Measurements from ENCODE around the gene DSCAML1. TPM values are rescaled to one million over a fixed set of nuclear protein-coding genes. Genes with fewer than 3 reads are reported as not detected.
"Not testable (repeated sequence)": the region's sequence is repeated elsewhere in the genome, so short reads cannot be mapped to it uniquely, and the experiment has no call there.

Gene DSCAML1
- total and polyA plus RNA-seq, 7 experiments from 2014 or later, result 0.17 to 1.3 (median 0.60) TPM; not detected in 2

DNA sequence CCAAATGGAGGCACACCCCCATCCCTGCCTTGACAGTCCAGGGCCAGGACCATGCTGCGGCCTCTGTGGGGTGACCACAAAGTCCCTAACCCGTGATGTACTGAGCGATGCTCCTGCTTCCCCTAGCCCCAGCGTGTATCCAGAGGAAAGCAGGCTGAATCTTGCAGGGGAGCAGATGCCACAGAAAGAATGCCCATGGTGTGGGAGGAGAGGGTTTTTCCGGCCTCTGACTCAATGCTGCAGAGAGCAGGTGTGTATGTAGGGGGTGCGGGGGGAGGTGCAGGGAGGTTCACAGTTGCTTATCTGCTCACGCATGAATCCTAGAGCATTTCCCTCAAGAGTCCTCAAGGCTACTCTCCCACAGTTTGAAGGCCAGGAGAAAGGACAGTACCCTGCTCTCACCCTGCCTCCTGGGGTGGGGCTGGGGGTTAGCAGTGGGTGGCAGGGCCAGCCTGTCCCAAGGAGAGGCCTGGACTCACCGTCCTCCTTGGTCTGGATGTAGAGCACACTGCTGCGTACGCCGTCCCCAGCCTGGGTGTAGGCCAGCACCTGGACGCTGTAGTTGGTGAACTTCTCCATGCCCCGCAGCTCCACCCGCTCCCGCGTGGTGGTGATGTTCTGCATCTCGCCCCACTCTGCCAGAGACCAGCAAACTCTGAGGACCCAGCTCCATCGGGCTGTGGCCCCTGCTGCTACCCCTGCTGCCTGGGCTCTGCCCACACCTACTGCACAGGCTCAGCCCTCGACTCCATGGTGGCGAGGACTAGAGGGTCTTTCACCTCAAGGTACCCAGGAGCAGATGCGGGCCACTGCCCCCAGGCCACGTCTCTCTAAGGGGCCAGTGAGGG is 338.5 kb downstream of the DSCAML1 start:
- Mint-ChIP-seq H3K4me3 (no peak overlapping the region), H3K27me3 (peaks cover 0 to 8% (median 4%) of the 10 kb centered on the region in 5 donors), H3K27ac (no peak overlapping the region), H3K4me1 (peaks cover 0 to 2% (median 0%) of the 10 kb centered on the region in 7 donors), H3K9me3 (peaks cover 0 to 18% (median 10%) of the 10 kb centered on the region in 11 donors), H3K36me3 (peaks cover 0 to 8% (median 3%) of the 10 kb centered on the region in 5 donors)
- ChIA-PET POLR2A (no interaction called here), CTCF (no interaction called here)
- intact Hi-C loops (cut with micrococcal nuclease), result no loop called here
- no peak for ATAC-seq
- no peak for DNase-seq
- Histone ChIP-seq H3K4me1 (ENCODE audit: control insufficient read depth in 2 of 2, insufficient read depth in 2 of 2, low read length in 2 of 2) (no peaks in the 10 kb centered on the region), H3K36me3 (ENCODE audit: control insufficient read depth in 2 of 3, insufficient read depth in 3 of 3, low read length in 3 of 3) (no peaks in the 10 kb centered on the region), H3K4me3 (ENCODE audit: low read length) (no peak overlapping the region), H3K9me3 (ENCODE audit: control insufficient read depth in 2 of 3, low read length in 3 of 3) (peaks cover 0 to 3% (median 0%) of the 10 kb centered on the region in 3 experiments), H3K27me3 (ENCODE audit: control insufficient read depth in 2 of 2, insufficient read depth in 2 of 2, low read length in 2 of 2) (no peaks in the 10 kb centered on the region), H3K27ac (ENCODE audit: low read depth, low read length) (no peak overlapping the region)

DNA sequence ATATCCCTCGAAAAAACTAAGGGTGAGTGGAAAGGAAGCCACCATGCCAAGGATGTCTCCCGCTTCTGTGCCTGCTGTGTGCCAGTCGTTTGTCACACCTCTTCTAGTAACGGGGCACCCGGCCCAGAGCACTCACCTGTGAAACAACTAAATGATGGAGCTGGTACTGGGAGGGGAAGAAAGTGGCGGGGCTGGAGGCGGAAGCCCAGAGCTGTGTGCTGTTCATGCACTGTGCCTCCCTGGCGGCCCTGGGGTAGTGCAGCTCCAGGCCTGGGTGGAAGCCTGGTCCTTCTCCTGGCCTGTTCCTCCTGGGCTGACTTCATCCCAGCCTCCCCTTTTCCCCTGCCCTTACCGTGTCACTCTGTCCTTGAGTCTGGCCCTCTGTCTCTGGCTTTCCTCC is 339.2 kb downstream of the DSCAML1 start:
- peaks cover 0 to 8% (median 4%) of the 10 kb centered on the region in 5 donors for H3K27me3 Mint-ChIP-seq
- CTCF ChIA-PET, result no interaction called here

DNA sequence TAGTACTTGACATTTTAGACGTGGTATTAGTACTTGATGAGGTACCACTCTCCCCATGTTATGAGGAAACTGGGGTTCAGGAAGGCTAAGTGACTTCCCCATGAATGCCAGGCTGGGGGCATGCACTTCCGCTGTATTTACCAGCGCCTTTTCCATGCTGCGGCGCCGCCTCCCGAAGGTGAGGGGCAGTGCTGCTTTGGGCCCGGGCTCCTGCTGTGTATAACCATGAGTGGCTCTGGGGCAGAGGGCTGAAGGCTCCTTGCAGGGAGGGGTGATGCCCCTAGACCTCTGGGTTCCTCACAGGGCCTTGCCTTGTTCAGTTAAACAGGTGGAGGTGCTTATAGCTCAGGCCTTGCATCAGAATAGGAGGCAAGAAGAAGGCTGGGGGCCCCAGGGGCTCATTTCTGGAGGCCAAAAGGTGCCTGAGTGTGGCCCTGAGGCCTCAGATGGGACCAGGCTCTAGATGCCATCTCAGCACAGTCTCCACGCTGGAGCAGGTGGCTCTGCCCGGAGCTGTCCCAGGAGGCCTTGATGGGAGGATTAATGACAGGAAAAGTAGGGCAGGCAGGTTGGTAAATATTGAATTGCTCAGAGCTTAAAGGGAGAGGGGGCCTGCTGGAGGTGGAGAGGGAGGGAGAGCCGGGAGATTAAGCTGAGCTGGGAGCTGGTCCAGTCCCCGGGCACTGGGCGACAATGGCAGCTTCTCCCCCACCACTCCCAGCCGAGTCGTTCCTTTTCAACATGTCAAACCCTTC is 339.8 kb downstream of the DSCAML1 start:
- Mint-ChIP-seq H3K4me3 (no peak overlapping the region), H3K27me3 (peaks cover 0 to 8% (median 4%) of the 10 kb centered on the region in 5 donors), H3K9me3 (peaks cover 0 to 29% (median 10%) of the 10 kb centered on the region in 11 donors), H3K4me1 (peaks cover 0 to 2% (median 0%) of the 10 kb centered on the region in 7 donors), H3K27ac (no peak overlapping the region), H3K36me3 (peaks cover 0 to 8% (median 3%) of the 10 kb centered on the region in 5 donors)
- Histone ChIP-seq H3K27ac (ENCODE audit: low read depth, low read length) (no peak overlapping the region), H3K4me1 (ENCODE audit: control insufficient read depth in 2 of 2, insufficient read depth in 2 of 2, low read length in 2 of 2) (no peaks in the 10 kb centered on the region), H3K36me3 (ENCODE audit: control insufficient read depth in 2 of 3, insufficient read depth in 3 of 3, low read length in 3 of 3) (no peaks in the 10 kb centered on the region), H3K27me3 (ENCODE audit: control insufficient read depth in 2 of 2, insufficient read depth in 2 of 2, low read length in 2 of 2) (no peaks in the 10 kb centered on the region), H3K4me3 (ENCODE audit: low read length) (no peak overlapping the region), H3K9me3 (ENCODE audit: control insufficient read depth in 2 of 3, low read length in 3 of 3) (peaks cover 0 to 3% (median 0%) of the 10 kb centered on the region in 3 experiments)
- ATAC-seq (no peak), DNase-seq (no peak)
- ChIA-PET CTCF (no interaction called here), POLR2A (no interaction called here)
- intact Hi-C loops (cut with micrococcal nuclease), result no loop called here

More for the DNA sequence above, 339.2 kb downstream of the DSCAML1 start:
- H3K27me3 ChIP-seq (ENCODE audit: control insufficient read depth in 2 of 2, insufficient read depth in 2 of 2, low read length in 2 of 2), result no peaks in the 10 kb centered on the region
- Mint-ChIP-seq H3K4me3 (no peak overlapping the region), H3K27ac (no peak overlapping the region), H3K9me3 (peaks cover 0 to 23% (median 10%) of the 10 kb centered on the region in 11 donors), H3K4me1 (peaks cover 0 to 2% (median 0%) of the 10 kb centered on the region in 7 donors), H3K36me3 (peaks cover 0 to 8% (median 3%) of the 10 kb centered on the region in 5 donors)
- POLR2A ChIA-PET, result no interaction called here
- peaks cover 0 to 3% (median 0%) of the 10 kb centered on the region in 3 experiments for H3K9me3 ChIP-seq (ENCODE audit: control insufficient read depth in 2 of 3, low read length in 3 of 3)
- DNase-seq, result no peak
- H3K4me1 ChIP-seq (ENCODE audit: control insufficient read depth in 2 of 2, insufficient read depth in 2 of 2, low read length in 2 of 2), result no peaks in the 10 kb centered on the region
- H3K4me3 ChIP-seq (ENCODE audit: low read length), result no peak overlapping the region
- no peaks in the 10 kb centered on the region for H3K36me3 ChIP-seq (ENCODE audit: control insufficient read depth in 2 of 3, insufficient read depth in 3 of 3, low read length in 3 of 3)
- intact Hi-C loops (cut with micrococcal nuclease), result no loop called here
- no peak for ATAC-seq
- H3K27ac ChIP-seq (ENCODE audit: low read depth, low read length), result no peak overlapping the region

DNA sequence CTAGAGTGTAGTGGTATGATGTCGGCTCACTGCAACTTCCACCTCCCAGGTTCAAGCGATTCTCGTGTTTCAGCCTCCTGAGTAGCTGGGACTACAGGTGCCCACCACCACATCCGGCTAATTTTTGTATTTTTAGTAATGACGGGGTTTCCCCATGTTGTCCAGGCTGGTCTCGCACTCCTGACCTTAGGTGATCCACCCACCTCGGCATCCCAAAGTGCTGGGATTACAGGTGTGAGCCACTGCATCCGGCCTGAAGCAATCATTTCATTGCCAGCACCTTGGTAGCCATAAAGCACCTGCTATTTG is 340.3 kb downstream of the DSCAML1 start:
- ATAC-seq; H3K27me3 ChIP-seq (ENCODE audit: control insufficient read depth in 2 of 2, insufficient read depth in 2 of 2, low read length in 2 of 2); H3K4me3 ChIP-seq (ENCODE audit: low read length); H3K4me1 ChIP-seq (ENCODE audit: control insufficient read depth in 2 of 2, insufficient read depth in 2 of 2, low read length in 2 of 2); CTCF ChIA-PET; intact Hi-C loops (cut with micrococcal nuclease); H3K27ac ChIP-seq (ENCODE audit: low read depth, low read length); H3K27me3 Mint-ChIP-seq; H3K36me3 ChIP-seq (ENCODE audit: control insufficient read depth in 2 of 3, insufficient read depth in 3 of 3, low read length in 3 of 3); H3K36me3 Mint-ChIP-seq; POLR2A ChIA-PET; H3K9me3 ChIP-seq (ENCODE audit: control insufficient read depth in 2 of 3, low read length in 3 of 3); H3K4me3 Mint-ChIP-seq; H3K4me1 Mint-ChIP-seq; H3K27ac Mint-ChIP-seq; DNase-seq: not testable (repeated sequence)
- peaks cover 0 to 34% (median 10%) of the 10 kb centered on the region in 11 donors for H3K9me3 Mint-ChIP-seq

DNA sequence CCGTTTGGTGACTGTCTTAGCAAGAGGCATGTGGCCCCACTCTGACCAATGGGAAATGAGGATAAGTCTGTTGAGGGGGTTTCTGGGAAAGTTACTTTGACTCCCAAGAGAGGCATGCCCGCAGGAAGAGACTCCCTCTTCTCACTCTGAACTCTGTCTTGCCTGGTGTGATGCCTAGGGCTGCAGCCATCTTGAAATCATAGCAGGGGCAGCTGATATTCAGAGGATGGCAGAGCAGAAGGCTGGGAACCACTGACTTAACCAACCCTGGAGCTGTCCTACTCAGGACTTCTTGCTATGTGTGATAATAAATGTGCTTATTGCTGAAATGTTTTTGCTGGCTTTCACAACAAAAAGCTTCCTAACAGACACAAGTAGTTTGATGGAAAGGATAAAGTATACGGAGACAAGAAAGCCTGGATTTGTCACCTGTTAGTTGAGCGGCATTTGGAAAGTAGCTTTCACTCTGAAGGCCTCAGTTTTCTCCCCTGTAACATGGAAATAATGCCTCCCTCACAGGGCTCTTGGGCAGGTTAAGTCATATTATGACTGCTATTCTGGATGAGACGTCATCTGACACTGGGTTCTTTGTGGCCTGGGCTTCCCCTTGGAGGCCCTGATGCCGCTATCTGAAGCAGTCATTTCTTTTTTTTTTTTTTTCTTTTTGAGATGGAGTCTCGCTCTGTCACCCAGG is 340.8 kb downstream of the DSCAML1 start:
- Mint-ChIP-seq H3K9me3 (peaks cover 0 to 34% (median 10%) of the 10 kb centered on the region in 11 donors), H3K4me3 (no peak overlapping the region), H3K27me3 (peaks cover 0 to 8% (median 4%) of the 10 kb centered on the region in 5 donors), H3K4me1 (peaks cover 0 to 2% (median 0%) of the 10 kb centered on the region in 7 donors), H3K36me3 (peaks cover 0 to 8% (median 3%) of the 10 kb centered on the region in 5 donors), H3K27ac (no peak overlapping the region)
- Histone ChIP-seq H3K9me3 (ENCODE audit: control insufficient read depth in 2 of 3, low read length in 3 of 3) (peaks cover 0 to 3% (median 0%) of the 10 kb centered on the region in 3 experiments), H3K27me3 (ENCODE audit: control insufficient read depth in 2 of 2, insufficient read depth in 2 of 2, low read length in 2 of 2) (no peaks in the 10 kb centered on the region), H3K27ac (ENCODE audit: low read depth, low read length) (no peak overlapping the region), H3K36me3 (ENCODE audit: control insufficient read depth in 2 of 3, insufficient read depth in 3 of 3, low read length in 3 of 3) (no peaks in the 10 kb centered on the region), H3K4me3 (ENCODE audit: low read length) (no peak overlapping the region), H3K4me1 (ENCODE audit: control insufficient read depth in 2 of 2, insufficient read depth in 2 of 2, low read length in 2 of 2) (no peaks in the 10 kb centered on the region)
- ATAC-seq (peak; percentile 25), DNase-seq (no peak)
- intact Hi-C loops (cut with micrococcal nuclease), result no loop called here
- POLR2A ChIA-PET, result no interaction called here
- CTCF ChIA-PET, result no interaction called here

DNA sequence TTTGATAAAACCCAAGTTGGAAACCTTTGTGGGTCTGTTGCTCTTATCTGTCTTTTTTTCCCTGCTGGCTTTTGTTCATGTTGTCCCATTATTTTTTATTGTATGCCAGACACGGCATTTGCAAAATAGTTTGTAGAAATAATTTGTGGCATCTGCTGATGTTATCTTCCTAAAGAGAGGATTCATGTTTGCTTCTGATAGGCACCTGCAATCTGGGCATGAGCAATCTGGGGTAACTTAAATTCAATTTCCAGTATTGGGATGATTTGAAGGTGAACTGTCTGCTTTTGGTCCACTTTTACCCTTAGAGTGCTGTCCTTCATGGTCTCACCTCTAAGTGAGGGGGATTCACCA is 342.5 kb downstream of the DSCAML1 start:
- Mint-ChIP-seq H3K36me3 (peaks cover 0 to 8% (median 3%) of the 10 kb centered on the region in 5 donors), H3K27me3 (peaks cover 0 to 8% (median 1%) of the 10 kb centered on the region in 5 donors), H3K4me3 (no peak overlapping the region), H3K27ac (no peak overlapping the region), H3K4me1 (peaks cover 0 to 2% (median 0%) of the 10 kb centered on the region in 7 donors), H3K9me3 (peaks cover 0 to 34% (median 10%) of the 10 kb centered on the region in 11 donors)
- Histone ChIP-seq H3K36me3 (ENCODE audit: control insufficient read depth in 2 of 3, insufficient read depth in 3 of 3, low read length in 3 of 3) (no peaks in the 10 kb centered on the region), H3K27me3 (ENCODE audit: control insufficient read depth in 2 of 2, insufficient read depth in 2 of 2, low read length in 2 of 2) (no peaks in the 10 kb centered on the region), H3K27ac (ENCODE audit: low read depth, low read length) (no peak overlapping the region), H3K4me1 (ENCODE audit: control insufficient read depth in 2 of 2, insufficient read depth in 2 of 2, low read length in 2 of 2) (no peaks in the 10 kb centered on the region), H3K9me3 (ENCODE audit: control insufficient read depth in 2 of 3, low read length in 3 of 3) (peaks cover 0 to 3% (median 0%) of the 10 kb centered on the region in 3 experiments), H3K4me3 (ENCODE audit: low read length) (no peak overlapping the region)
- intact Hi-C loops (cut with micrococcal nuclease), result no loop called here
- DNase-seq (no peak), ATAC-seq (no peak)
- ChIA-PET POLR2A (no interaction called here), CTCF (no interaction called here)
